HEK293 (cell line): ENCODE results near the gene GFRAL.

Experiments used
- CTCF ChIA-PET: fragments of 350-600 bp; formaldehyde crosslinking; extraction: SDS; loops from one replicate; lab custom pipeline; 2021; ENCODE audit warnings: antibody characterized with exemption; lab: Yijun Ruan, JAX
- POLR2A ChIA-PET: fragments of 300-600 bp; formaldehyde crosslinking; extraction: SDS; loops from one replicate; lab custom pipeline; 2020; ENCODE audit warnings: antibody characterized with exemption, inconsistent platforms; lab: Yijun Ruan, JAX
- H3K27ac ChIP-seq: fragments of 200-500 bp; sonication (Bioruptor generic); 2 replicates; pipeline ENCODE4 v1.5.1; 2014; ENCODE audit warnings: low read depth, low read length, control low read depth, inconsistent platforms; ENCODE audit errors: extremely low read depth
- H3K36me3 ChIP-seq, 2 experiments: fragments of 200-500 bp in 1 of 2; sonication (Bioruptor generic) in 1 of 2; 1 replicate in 1 of 2; 2 replicates in 1 of 2; pipeline ENCODE4 v1.5.1; 2014 to 2017; ENCODE audit warnings: inconsistent platforms in 2 of 2, low read length in 2 of 2; ENCODE audit not compliant: control insufficient read depth in 2 of 2, insufficient read depth in 1 of 2
- H3K4me1 ChIP-seq: fragments of 200-500 bp; sonication (Bioruptor generic); 2 replicates; pipeline ENCODE4 v1.5.1; 2014; ENCODE audit warnings: mild to moderate bottlenecking, low read length, inconsistent platforms; ENCODE audit not compliant: control insufficient read depth, insufficient read depth
- H3K4me3 ChIP-seq: 2 replicates; pipeline ENCODE4 v1.5.1; 2011; ENCODE audit warnings: low read depth, mild to moderate bottlenecking, control low read depth, low read length, moderate library complexity
- H3K9me3 ChIP-seq: fragments of 200-500 bp; sonication (Bioruptor generic); 2 replicates; pipeline ENCODE4 v1.5.1; 2014; ENCODE audit warnings: low read depth, low read length, inconsistent platforms; ENCODE audit not compliant: control insufficient read depth, insufficient read depth
- GLIS1 ChIP-seq: fragments of 450-650 bp; formaldehyde crosslinking; IDR thresholded peaks from 2 replicates; pipeline ENCODE4 v1.5.1; 2016; ENCODE audit warnings: missing biosample characterization, missing genetic modification characterization
- REPIN1 ChIP-seq: fragments of 450-650 bp; formaldehyde crosslinking; IDR thresholded peaks from 2 replicates; pipeline ENCODE4 v1.5.1; 2017; ENCODE audit warnings: missing biosample characterization, missing genetic modification characterization, low read depth
- SCRT2 ChIP-seq: fragments of 450-650 bp; formaldehyde crosslinking; IDR thresholded peaks from 2 replicates; pipeline ENCODE4 v1.5.1; 2016; ENCODE audit warnings: missing biosample characterization, missing genetic modification characterization
- ZNF112 ChIP-seq: fragments of 450-650 bp; formaldehyde crosslinking; IDR thresholded peaks from 2 replicates; pipeline ENCODE4 v1.5.0; 2017; ENCODE audit warnings: missing biosample characterization, missing genetic modification characterization
- ZNF791 ChIP-seq: fragments of 450-650 bp; formaldehyde crosslinking; IDR thresholded peaks from 2 replicates; pipeline ENCODE4 v1.5.1; 2016; ENCODE audit warnings: missing biosample characterization, missing genetic modification characterization
- ZSCAN16 ChIP-seq: fragments of 450-650 bp; formaldehyde crosslinking; IDR thresholded peaks from 2 replicates; pipeline ENCODE4 v1.5.1; 2016; ENCODE audit warnings: missing biosample characterization, missing genetic modification characterization
- ZSCAN30 ChIP-seq: fragments of 450-650 bp; IDR thresholded peaks from 2 replicates; pipeline ENCODE4 v1.5.1; 2018; ENCODE audit warnings: missing biosample characterization, mild to moderate bottlenecking, missing genetic modification characterization, moderate library complexity
- TF ChIP-seq, protein P1 (sequence below): fragments of 450-650 bp; formaldehyde crosslinking; IDR thresholded peaks from 2 replicates; pipeline ENCODE4 v1.5.1; 2016; ENCODE audit warnings: missing biosample characterization, missing genetic modification characterization
- TF ChIP-seq, protein P2 (sequence below): fragments of 450-650 bp; formaldehyde crosslinking; IDR thresholded peaks from 2 replicates; pipeline ENCODE4 v1.5.1; 2017; ENCODE audit warnings: missing biosample characterization, missing genetic modification characterization
- TF ChIP-seq, protein P3 (sequence below): fragments of 450-650 bp; formaldehyde crosslinking; IDR thresholded peaks from 2 replicates; pipeline ENCODE4 v1.5.1; 2016; ENCODE audit warnings: missing biosample characterization, missing genetic modification characterization, low read depth

Gene GFRAL

DNA sequence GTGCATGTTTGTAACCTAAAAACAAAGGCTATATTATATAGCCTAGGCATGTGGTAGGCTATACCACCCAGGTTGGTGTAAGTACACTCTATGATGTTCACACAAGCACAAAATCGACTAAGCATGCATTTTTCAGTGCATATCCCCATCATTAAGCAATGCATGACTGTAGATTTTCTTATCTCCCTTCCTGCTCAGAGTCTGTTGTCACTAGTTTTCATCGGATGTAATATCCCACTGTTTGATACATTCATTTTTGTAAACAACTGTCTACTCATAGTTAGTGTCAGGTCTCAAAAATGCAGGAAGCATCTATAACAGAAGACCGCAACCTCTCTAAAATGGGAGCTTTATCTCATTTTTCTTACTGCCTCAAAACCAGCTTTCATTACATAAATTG, 70.7 kb downstream of the GFRAL start (continued):
- no peak for TF ChIP-seq ZSCAN16 (tag by site-specific recombination)

DNA sequence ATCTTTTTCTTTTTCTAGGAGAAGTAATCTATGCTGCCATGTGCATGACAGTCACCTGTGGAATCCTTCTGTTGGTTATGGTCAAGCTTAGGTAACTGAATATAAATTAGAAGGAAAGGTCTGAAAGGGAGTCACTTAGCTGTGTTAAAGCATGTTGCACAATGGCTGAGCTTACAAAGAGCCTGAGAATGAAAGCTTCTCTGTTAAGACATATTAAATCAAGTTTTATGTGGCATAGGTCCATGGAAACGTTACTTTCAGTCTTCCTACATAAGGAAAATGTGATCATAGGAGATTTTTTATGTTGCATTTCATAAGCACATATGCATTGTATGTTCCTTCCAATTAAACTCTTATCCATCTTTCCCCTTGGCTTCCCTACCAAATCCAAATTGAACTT, 72.1 kb downstream of the GFRAL start:
- Histone ChIP-seq H3K9me3 (no peaks in the 10 kb centered on the region), H3K4me3 (no peak overlapping the region), H3K27ac (no peak overlapping the region), H3K36me3 (no peaks in the 10 kb centered on the region), H3K4me1 (peaks cover 9% of the 10 kb centered on the region)
- ChIA-PET CTCF (no interaction called here), POLR2A (no interaction called here)
- TF ChIP-seq ZNF791 (tag by site-specific recombination) (no peak), SCRT2 (0 out of 2 replicates have a peak, but pooled peaks have one; percentile 30), GLIS1 (tag by site-specific recombination) (no peak), ZNF112 (tag by site-specific recombination) (no peak)

DNA sequence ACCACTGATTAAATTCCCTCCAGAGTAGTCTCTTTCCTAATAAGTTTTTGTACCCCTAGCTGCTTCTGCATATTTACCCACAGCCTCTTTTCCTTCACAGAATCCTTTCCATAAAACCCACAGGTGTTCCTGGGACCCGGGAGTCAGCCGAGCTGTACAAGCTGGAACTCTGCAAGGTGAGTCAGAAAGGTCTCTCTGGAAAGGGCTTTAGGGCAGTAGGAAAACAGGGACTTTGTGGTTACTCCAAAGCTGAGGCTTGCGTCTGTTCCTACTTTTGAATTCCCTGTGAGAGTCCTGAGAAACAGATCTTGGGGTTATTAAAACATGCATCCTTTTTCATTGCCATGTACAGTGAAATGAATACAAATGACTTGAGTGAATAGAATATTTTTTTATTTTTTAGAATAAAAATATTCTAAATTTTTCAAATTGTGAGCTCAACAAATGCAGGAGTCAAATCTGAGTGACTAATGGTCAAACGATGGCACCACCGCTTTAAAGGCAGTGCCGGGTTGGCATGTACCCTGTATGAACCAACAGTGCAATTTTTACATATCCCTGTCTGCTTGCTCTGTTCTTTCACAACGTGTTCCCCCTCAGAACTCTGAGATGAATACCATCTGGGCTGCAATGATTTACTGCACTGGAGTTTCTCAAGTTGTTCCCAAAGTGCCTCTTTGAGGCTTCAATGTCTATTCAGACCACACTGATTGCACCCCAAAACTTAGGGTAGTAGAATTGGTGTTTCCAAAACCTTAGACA, 78.4 kb downstream of the GFRAL start:
- Histone ChIP-seq H3K36me3 (no peaks in the 10 kb centered on the region), H3K4me1 (no peaks in the 10 kb centered on the region)
- POLR2A ChIA-PET, result no interaction called here
- TF ChIP-seq REPIN1 (tag by site-specific recombination), result no peak
- TF ChIP-seq, protein P1, sequence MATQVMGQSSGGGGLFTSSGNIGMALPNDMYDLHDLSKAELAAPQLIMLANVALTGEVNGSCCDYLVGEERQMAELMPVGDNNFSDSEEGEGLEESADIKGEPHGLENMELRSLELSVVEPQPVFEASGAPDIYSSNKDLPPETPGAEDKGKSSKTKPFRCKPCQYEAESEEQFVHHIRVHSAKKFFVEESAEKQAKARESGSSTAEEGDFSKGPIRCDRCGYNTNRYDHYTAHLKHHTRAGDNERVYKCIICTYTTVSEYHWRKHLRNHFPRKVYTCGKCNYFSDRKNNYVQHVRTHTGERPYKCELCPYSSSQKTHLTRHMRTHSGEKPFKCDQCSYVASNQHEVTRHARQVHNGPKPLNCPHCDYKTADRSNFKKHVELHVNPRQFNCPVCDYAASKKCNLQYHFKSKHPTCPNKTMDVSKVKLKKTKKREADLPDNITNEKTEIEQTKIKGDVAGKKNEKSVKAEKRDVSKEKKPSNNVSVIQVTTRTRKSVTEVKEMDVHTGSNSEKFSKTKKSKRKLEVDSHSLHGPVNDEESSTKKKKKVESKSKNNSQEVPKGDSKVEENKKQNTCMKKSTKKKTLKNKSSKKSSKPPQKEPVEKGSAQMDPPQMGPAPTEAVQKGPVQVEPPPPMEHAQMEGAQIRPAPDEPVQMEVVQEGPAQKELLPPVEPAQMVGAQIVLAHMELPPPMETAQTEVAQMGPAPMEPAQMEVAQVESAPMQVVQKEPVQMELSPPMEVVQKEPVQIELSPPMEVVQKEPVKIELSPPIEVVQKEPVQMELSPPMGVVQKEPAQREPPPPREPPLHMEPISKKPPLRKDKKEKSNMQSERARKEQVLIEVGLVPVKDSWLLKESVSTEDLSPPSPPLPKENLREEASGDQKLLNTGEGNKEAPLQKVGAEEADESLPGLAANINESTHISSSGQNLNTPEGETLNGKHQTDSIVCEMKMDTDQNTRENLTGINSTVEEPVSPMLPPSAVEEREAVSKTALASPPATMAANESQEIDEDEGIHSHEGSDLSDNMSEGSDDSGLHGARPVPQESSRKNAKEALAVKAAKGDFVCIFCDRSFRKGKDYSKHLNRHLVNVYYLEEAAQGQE (tag by site-specific recombination), result no peak
- TF ChIP-seq, protein P2, sequence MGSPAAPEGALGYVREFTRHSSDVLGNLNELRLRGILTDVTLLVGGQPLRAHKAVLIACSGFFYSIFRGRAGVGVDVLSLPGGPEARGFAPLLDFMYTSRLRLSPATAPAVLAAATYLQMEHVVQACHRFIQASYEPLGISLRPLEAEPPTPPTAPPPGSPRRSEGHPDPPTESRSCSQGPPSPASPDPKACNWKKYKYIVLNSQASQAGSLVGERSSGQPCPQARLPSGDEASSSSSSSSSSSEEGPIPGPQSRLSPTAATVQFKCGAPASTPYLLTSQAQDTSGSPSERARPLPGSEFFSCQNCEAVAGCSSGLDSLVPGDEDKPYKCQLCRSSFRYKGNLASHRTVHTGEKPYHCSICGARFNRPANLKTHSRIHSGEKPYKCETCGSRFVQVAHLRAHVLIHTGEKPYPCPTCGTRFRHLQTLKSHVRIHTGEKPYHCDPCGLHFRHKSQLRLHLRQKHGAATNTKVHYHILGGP (tag by site-specific recombination), result no peak
- TF ChIP-seq, all 188 proteins: peak for 0
- CTCF ChIA-PET, result interaction anchor here (0.6 kb wide), 1 partner anchor 824 kb away, joined by 3 read pairs; no protein-coding TSS in a partner anchor
- H3K9me3 ChIP-seq, result no peaks in the 10 kb centered on the region
- no peak overlapping the region for H3K4me3 ChIP-seq
- H3K27ac ChIP-seq, result no peak overlapping the region

DNA sequence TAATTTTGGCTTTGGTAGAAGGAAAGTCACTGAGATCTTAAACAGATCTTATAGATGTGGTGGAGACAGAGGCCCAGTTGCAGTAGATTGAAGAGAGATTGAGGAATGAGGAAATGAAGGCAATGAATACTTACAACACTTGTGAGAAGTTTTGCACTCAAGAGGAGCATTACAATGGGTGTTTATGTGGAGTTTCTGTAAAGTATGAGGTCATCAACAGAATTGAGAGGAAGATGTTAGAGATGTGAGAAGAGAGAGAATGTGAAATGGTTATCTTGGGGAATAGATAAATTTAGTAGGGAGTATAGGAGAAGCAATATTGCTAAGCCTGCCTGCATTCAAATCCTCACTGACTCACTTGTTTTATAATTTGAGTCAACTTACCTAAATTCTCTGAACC, 83.4 kb downstream of the GFRAL start:
- H3K27ac ChIP-seq, result no peak overlapping the region
- H3K4me1 ChIP-seq, result no peaks in the 10 kb centered on the region
- CTCF ChIA-PET, result interaction anchor here (0.7 kb wide), 1 partner anchor 476 kb away, joined by 3 read pairs; no protein-coding TSS in a partner anchor
- POLR2A ChIA-PET, result no interaction called here
- H3K9me3 ChIP-seq, result no peaks in the 10 kb centered on the region
- no peaks in the 10 kb centered on the region for H3K36me3 ChIP-seq
- H3K4me3 ChIP-seq, result no peak overlapping the region
- TF ChIP-seq ZSCAN30 (tag by site-specific recombination), result no peak
- TF ChIP-seq, protein P3, sequence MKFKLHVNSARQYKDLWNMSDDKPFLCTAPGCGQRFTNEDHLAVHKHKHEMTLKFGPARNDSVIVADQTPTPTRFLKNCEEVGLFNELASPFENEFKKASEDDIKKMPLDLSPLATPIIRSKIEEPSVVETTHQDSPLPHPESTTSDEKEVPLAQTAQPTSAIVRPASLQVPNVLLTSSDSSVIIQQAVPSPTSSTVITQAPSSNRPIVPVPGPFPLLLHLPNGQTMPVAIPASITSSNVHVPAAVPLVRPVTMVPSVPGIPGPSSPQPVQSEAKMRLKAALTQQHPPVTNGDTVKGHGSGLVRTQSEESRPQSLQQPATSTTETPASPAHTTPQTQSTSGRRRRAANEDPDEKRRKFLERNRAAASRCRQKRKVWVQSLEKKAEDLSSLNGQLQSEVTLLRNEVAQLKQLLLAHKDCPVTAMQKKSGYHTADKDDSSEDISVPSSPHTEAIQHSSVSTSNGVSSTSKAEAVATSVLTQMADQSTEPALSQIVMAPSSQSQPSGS (tag by site-specific recombination), result 0 out of 2 replicates have a peak, but pooled peaks have one; percentile 16
- TF ChIP-seq, all 188 proteins: peak for 1
